HG03442 (cell line): ENCODE measurements around the gene NAB2.

Experiments
- ATAC-seq: cut with Tn5 transposase; IDR thresholded peaks from one replicate; pipeline ENCODE4 v1.9.1; 2021; ENCODE audit warnings: mild to moderate bottlenecking, moderate library complexity; ENCODE audit not compliant: unreplicated experiment

NAB2 gene

DNA sequence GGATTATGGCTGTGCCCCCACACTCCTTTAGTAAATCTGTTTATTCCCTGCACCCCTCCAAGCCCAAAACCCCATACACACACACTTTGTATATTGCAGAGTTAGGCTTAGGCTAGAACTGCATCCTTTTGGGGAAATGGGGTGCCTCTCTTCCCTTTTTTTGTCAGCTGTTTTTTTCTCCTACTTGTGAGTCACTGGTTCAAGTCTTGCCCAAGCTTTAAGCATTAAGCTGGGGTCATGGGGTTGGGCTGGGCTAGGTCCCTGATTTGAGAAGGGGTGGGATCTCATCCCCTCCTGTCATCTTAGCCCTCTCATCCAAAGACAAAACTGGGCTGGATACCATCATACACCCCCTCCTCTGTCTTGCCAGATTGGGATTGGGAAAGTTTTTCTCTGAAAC lies 41.0 kb downstream of the NAB2 start:
- ATAC-seq = no peak

DNA sequence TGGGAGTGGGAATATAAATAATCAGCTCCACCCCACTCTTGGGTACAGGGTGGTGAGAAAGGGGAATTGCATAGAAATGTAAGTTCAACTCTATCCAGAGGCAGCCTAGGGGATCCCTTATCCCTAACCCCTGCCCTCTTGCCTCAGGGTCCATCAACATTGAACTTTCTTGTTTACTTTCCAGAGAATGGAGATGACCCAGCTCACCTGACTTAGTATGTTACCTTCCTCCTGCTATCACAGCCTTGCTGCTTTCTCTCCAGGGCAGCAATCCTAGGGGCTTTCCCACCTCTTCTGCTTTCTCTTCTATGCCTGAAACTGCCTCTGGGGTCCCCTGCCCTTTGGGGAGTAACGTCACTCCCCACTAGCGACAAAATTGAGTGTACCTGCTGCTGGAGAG lies 42.0 kb downstream of the NAB2 start:
- ATAC-seq = no peak

DNA sequence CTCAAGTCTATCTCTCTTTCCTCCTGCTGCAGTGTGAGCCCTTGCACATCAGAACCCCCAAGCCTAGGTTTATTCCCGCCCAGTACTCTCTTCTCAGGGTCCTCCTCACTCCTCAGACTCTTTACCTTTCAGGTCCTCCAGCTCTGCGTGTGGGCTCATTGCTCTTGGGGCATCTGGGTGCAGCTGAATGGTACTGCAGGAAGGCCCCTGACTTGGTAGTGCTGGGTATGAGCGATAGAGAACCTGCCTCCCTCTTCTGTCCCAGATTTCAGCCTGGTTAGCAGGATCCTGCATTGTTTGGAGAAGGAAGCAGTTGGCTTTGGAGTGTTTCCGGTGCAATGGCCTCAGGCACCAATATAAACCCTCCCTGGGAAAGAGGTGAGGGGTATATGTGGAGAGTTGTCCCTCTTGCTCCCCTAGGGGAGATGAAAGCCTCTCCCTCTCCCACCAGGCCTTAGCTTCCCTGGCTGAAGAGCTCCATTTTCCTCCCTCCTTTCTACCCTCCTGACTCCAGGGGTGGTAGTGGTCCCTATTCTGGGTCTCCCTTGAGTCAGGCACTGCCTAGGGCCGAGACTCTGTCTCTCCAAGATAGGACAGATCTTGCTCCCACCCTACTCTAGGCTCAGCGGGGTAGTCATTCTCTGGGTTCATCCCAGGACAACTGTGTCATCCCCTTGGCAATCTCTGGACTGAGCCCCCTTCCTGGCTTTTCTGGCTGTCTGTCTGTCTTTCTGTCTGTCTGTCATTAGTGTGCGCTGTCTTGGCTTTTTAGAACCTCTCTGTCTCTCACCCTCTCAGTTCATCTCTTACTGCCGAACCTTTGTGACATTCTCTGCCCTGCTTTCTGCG lies 43.2 kb downstream of the NAB2 start:
- ATAC-seq = no peak

GRCh38 chr12:57133013-57133569 lies 44.2 kb downstream of the NAB2 start:
- no peak for ATAC-seq

DNA sequence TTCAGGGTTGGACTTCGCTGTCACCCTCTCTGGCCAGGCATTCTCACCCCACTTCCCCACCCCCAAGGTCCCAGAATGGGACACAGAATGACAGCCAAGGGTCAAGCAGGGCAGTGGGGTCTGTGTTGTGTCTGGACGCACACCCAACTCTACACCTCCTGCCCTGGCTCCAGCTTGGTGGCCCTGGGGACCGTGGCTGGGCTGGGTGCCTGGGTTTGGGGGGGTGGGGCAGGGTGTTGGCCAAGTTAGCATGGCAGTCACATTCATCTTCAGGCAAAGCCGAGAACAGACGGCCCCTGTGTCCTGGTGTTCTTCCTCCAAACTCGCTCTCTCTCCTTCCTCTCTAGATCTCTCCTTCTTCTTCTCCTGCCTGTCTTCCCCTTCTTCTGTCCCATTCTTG lies 45.0 kb downstream of the NAB2 start:
- ATAC-seq = no peak

- ATAC-seq = no peak
Observed at GRCh38 chr12:57134949-57135348, 46.0 kb downstream of the NAB2 start.

GRCh38 chr12:57135527-57136326 lies 46.8 kb downstream of the NAB2 start:
- no peak for ATAC-seq

- no peak for ATAC-seq
Observed at GRCh38 chr12:57138526-57139272, 49.8 kb downstream of the NAB2 start.

- ATAC-seq = no peak
Observed at GRCh38 chr12:57139796-57140649, 51.1 kb downstream of the NAB2 start.

DNA sequence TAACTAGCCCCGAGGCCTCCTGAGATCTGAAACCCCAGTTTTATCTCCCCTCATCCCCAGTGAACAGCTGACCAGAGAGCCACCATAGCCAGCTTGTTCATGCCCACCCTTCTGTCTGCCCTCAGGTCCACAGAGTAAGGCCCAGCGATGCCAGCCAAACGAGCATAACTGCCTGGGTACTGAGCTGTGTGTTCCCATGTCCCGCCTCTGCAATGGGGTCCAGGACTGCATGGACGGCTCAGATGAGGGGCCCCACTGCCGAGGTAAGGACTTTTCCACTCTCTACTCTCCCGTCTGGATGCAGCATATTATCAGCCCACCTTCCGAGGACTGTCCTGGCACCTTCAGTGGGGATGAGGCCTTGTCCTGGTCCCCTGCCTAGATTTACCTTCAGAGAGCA lies 52.3 kb downstream of the NAB2 start:
- ATAC-seq = no peak

DNA sequence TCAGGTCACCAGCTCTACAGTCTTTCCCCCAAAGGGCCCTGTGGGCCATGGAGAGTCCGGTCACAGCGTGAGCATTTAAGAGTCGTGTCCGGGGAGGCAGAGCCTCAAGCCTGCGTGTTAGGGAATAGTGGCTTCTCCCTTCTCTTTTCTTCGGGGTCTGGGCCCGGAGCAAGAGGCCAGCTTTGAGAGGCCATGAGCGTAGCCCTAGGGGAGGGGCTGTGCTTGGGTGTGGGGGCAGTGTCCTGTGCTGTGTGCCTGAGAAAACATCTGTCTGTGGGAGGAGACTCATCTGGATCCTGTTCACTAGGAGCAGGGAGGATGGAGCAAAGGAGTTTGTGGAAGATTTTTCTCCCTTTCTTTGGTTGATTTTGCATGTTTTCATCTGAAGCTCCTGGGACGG lies 53.2 kb downstream of the NAB2 start:
- ATAC-seq = no peak

GRCh38 chr12:57142727-57143126 lies 53.8 kb downstream of the NAB2 start:
- ATAC-seq = no peak

- no peak for ATAC-seq
Observed at GRCh38 chr12:57143454-57143853, 54.5 kb downstream of the NAB2 start.
